OCI-LY3 (cell line): Measurements from ENCODE around the gene CMTR1.

Experiments
- H2AFZ ChIP-seq: fragments of 200-600, 300-600 bp; shearing (Covaris generic); 2 replicates; pipeline ENCODE4 v1.6.0; 2014; ENCODE audit warnings: antibody characterized with exemption, low read depth, low read length
- H3K27ac ChIP-seq: fragments of 200-600, 300-600 bp; sonication (generic); 2 replicates; pipeline ENCODE4 v1.5.1; 2014; ENCODE audit warnings: mild to moderate bottlenecking, low read length, moderate library complexity, mixed read lengths
- H3K27me3 ChIP-seq: fragments of 200-600, 300-600 bp; sonication (generic); 2 replicates; pipeline ENCODE4 v1.6.1; 2014; ENCODE audit warnings: low read depth, low read length, mixed read lengths
- H3K36me3 ChIP-seq: fragments of 200-600, 300-600 bp; sonication (generic); replicated peaks from 2 replicates; pipeline ENCODE3; 2014; ENCODE audit warnings: low read depth, low read length, mixed read lengths
- H3K4me1 ChIP-seq: fragments of 300-600, 200-600 bp; sonication (generic); 2 replicates; pipeline ENCODE4 v1.6.1; 2014; ENCODE audit warnings: low read length, mixed read lengths
- H3K4me2 ChIP-seq: fragments of 200-600, 300-600 bp; sonication (generic); 2 replicates; pipeline ENCODE4 v1.6.1; 2014; ENCODE audit warnings: low read length, mixed read lengths
- H3K4me3 ChIP-seq: fragments of 300-600, 200-600 bp; sonication (generic); 2 replicates; pipeline ENCODE4 v1.5.1; 2014; ENCODE audit warnings: antibody characterized with exemption, mild to moderate bottlenecking, low read length, moderate library complexity
- H3K79me2 ChIP-seq: fragments of 300-600, 200-600 bp; shearing (Covaris generic); 2 replicates; pipeline ENCODE4 v1.6.1; 2014; ENCODE audit warnings: mild to moderate bottlenecking, low read length, mixed read lengths
- H3K9ac ChIP-seq: fragments of 300-600, 200-600 bp; shearing (Covaris generic); 2 replicates; pipeline ENCODE4 v1.6.0; 2014; ENCODE audit warnings: mild to moderate bottlenecking, low read length, moderate library complexity
- H3K9me3 ChIP-seq: fragments of 200-600, 300-600 bp; shearing (Covaris generic); 2 replicates; pipeline ENCODE4 v1.6.1; 2014; ENCODE audit warnings: low read length, mixed read lengths; ENCODE audit not compliant: insufficient read depth
- H4K20me1 ChIP-seq: fragments of 200-600, 300-600 bp; sonication (generic); 2 replicates; pipeline ENCODE4 v1.6.1; 2016; ENCODE audit warnings: low read length, mixed read lengths; ENCODE audit not compliant: insufficient read depth
- EZH2phosphoT487 ChIP-seq: fragments of 200-600 bp; shearing (Covaris generic); IDR thresholded peaks from 2 replicates; pipeline ENCODE4 v1.6.1; 2018; ENCODE audit warnings: antibody characterized with exemption, mixed run types, low read depth
- TF ChIP-seq, protein P1 (sequence below): fragments of 200-600, 300-600 bp; sonication (generic); IDR thresholded peaks from 2 replicates; pipeline ENCODE4 v1.5.1; 2014; ENCODE audit warnings: antibody characterized with exemption, low read length, low read depth

Gene CMTR1

DNA sequence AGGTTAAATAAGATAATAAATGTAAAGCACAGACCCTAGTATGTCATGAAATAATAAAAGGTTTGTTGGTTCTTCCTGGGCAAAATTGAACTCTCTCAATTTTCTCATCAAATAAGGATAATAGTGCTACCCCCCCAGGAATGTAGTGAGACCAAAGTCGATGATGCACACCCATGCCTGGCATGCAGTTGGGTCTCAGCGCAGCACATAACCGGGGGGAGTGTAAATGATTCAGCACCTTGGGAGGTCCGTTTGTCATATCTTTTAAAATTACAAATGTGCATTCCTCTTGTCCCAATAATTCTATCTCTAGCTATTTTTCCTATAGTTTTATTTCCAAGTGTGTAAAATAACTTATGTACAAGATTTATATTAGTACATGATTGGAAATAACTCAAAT lies 98.0 kb downstream of the CMTR1 start:
- Histone ChIP-seq H3K9me3 (no peaks in the 10 kb centered on the region), H3K4me1 (peaks cover 17% of the 10 kb centered on the region), H3K4me2 (no peak overlapping the region), H3K79me2 (no peaks in the 10 kb centered on the region), H3K27ac (no peak overlapping the region), H2AFZ (no peak overlapping the region), H3K9ac (no peak overlapping the region), H3K36me3 (no peaks in the 10 kb centered on the region), H3K27me3 (peaks cover 56% of the 10 kb centered on the region), H4K20me1 (no peaks in the 10 kb centered on the region), H3K4me3 (no peak overlapping the region)
- TF ChIP-seq EZH2phosphoT487 = no peak
- TF ChIP-seq, protein P1, sequence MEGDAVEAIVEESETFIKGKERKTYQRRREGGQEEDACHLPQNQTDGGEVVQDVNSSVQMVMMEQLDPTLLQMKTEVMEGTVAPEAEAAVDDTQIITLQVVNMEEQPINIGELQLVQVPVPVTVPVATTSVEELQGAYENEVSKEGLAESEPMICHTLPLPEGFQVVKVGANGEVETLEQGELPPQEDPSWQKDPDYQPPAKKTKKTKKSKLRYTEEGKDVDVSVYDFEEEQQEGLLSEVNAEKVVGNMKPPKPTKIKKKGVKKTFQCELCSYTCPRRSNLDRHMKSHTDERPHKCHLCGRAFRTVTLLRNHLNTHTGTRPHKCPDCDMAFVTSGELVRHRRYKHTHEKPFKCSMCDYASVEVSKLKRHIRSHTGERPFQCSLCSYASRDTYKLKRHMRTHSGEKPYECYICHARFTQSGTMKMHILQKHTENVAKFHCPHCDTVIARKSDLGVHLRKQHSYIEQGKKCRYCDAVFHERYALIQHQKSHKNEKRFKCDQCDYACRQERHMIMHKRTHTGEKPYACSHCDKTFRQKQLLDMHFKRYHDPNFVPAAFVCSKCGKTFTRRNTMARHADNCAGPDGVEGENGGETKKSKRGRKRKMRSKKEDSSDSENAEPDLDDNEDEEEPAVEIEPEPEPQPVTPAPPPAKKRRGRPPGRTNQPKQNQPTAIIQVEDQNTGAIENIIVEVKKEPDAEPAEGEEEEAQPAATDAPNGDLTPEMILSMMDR = no peak
